ENCODE data around the gene SRL. TPM values are rescaled to one million over a fixed set of nuclear protein-coding genes. Genes with fewer than 3 reads are reported as not detected.

Gene SRL
- total RNA-seq, 4 donors from 2014 or later, result 0.35 to 1.7 (median 0.63) TPM

DNA sequence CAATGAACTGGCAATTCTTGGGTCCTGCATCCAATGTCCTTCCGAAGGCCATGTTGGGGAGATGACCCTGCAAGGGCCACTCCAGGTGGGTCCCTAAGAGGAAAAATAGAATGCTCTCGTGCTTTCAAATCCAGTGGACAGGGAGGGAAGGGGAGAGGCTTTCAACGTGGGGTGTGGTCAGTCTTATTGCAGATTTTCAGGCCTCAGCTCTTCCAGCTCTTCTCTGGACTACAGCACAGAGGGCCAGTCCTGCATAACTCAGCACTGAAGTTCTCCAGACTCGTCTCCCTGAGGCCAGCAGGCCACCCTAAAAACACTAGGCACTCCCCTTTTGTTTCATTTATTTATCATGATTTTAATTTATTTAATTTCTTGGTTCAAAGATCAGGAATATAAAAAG, 43.1 kb downstream of the SRL start:
- no peak overlapping the region for H3K27ac ChIP-seq
- no peaks in the 10 kb centered on the region for H3K27me3 ChIP-seq
- no peak for DNase-seq
- no peak overlapping the region for H3K4me3 ChIP-seq
- no peaks in the 10 kb centered on the region for H3K36me3 ChIP-seq
- no peak for TF ChIP-seq POLR2A (IDR thresholded peaks at IDR 0.05)
- TF ChIP-seq CTCF (IDR thresholded peaks at IDR 0.05), result no peak
- no peaks in the 10 kb centered on the region for H3K9me3 ChIP-seq
- no peaks in the 10 kb centered on the region for H3K4me1 ChIP-seq

DNA sequence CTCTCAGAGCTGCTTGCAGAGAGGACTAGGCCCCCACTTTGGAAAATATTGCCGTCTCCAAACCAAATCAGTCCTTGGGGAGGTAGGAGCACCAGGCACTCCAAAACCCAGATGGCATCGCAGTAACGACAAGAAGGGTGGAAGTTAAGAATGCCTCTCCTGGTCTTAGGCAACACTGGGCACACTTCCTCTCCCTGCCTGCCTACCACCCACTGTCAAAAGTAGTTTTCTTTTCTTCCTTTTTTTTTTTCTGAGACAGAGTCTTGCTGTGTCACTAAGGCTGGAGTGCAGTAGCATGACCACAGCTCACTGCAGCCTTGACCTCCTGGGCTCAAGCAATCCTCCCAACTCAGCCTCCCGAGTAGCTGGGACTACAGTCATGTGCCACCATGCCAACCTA, 47.2 kb downstream of the SRL start:
- no peak overlapping the region for H3K4me3 ChIP-seq
- H3K36me3 ChIP-seq, result no peaks in the 10 kb centered on the region
- no peak for TF ChIP-seq POLR2A (IDR thresholded peaks at IDR 0.05)
- no peak for TF ChIP-seq CTCF (IDR thresholded peaks at IDR 0.05)
- no peaks in the 10 kb centered on the region for H3K27me3 ChIP-seq
- DNase-seq, result no peak
- H3K9me3 ChIP-seq, result no peaks in the 10 kb centered on the region
- no peak overlapping the region for H3K27ac ChIP-seq
- H3K4me1 ChIP-seq, result no peaks in the 10 kb centered on the region

- Histone ChIP-seq H3K4me1 (no peaks in the 10 kb centered on the region), H3K27me3 (no peaks in the 10 kb centered on the region), H3K27ac (no peak overlapping the region), H3K4me3 (no peak overlapping the region), H3K36me3 (no peaks in the 10 kb centered on the region), H3K9me3 (no peaks in the 10 kb centered on the region)
- TF ChIP-seq CTCF (IDR thresholded peaks at IDR 0.05) (no peak), POLR2A (IDR thresholded peaks at IDR 0.05) (no peak)
- no peak for DNase-seq
Measured at GRCh38 chr16:4193920-4194319, 48.0 kb downstream of the SRL start.

GRCh38 chr16:4192206-4192605, 49.7 kb downstream of the SRL start:
- Histone ChIP-seq H3K27ac (no peak overlapping the region), H3K4me1 (no peaks in the 10 kb centered on the region), H3K27me3 (no peaks in the 10 kb centered on the region), H3K4me3 (no peak overlapping the region), H3K36me3 (no peaks in the 10 kb centered on the region), H3K9me3 (no peaks in the 10 kb centered on the region)
- DNase-seq, result no peak
- TF ChIP-seq CTCF (IDR thresholded peaks at IDR 0.05) (no peak), POLR2A (IDR thresholded peaks at IDR 0.05) (no peak)

DNA sequence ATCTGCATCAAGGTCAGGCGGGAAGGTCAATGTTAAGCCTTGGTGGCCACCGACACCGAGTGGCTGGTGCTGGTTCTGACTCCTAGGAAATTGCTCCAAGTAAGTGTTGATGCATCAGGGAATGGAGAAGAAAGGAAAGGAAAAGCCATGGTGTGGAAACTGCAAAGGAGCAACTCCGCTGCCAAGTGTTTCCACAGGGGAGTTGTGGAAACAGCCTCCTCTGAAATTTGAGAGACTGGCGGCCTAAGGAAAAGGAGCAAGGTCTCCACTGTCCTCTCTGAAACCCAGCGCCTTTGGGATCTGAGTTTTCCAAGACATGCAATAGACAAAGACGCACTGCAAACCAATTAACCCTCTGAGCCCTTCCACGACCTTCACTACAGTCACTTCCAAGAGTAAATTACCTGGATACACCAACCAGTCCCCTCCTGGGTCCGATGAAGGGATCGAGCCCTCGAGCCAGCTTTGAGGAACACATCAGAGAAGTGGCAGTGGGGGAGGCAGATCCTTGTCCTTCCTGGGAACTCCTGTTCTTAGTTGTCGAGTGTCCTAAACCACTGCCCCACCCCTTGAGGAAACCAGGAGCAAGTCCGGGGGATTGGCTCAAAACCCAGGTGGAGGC, 51.1 kb downstream of the SRL start:
- H3K27ac ChIP-seq, result no peak overlapping the region
- H3K27me3 ChIP-seq, result no peaks in the 10 kb centered on the region
- no peaks in the 10 kb centered on the region for H3K36me3 ChIP-seq
- DNase-seq, result no peak
- H3K9me3 ChIP-seq, result no peaks in the 10 kb centered on the region
- TF ChIP-seq POLR2A (IDR thresholded peaks at IDR 0.05), result no peak
- TF ChIP-seq CTCF (IDR thresholded peaks at IDR 0.05), result no peak
- no peak overlapping the region for H3K4me3 ChIP-seq
- no peaks in the 10 kb centered on the region for H3K4me1 ChIP-seq

- no peak for DNase-seq
- no peaks in the 10 kb centered on the region for H3K9me3 ChIP-seq
Measured at GRCh38 chr16:4190086-4190485, 51.8 kb downstream of the SRL start.

More at GRCh38 chr16:4190086-4190485, 51.8 kb downstream of the SRL start:
- Histone ChIP-seq H3K36me3 (no peaks in the 10 kb centered on the region), H3K4me3 (no peak overlapping the region), H3K27ac (no peak overlapping the region), H3K4me1 (no peaks in the 10 kb centered on the region), H3K27me3 (no peaks in the 10 kb centered on the region)
- no peak for TF ChIP-seq CTCF (IDR thresholded peaks at IDR 0.05)
- TF ChIP-seq POLR2A (IDR thresholded peaks at IDR 0.05), result no peak
